Neural crest cell (in vitro differentiated cells): ENCODE results near the gene LARP4B. TPM values are rescaled to one million over a fixed set of nuclear protein-coding genes. Genes with fewer than 3 reads are reported as not detected.

Experiments
- DNase-seq: peaks from one replicate; pipeline ENCODE4 v3.0.0; 2021; ENCODE audit warnings: low read depth, mixed read lengths, low spot score
- H3K27ac Mint-ChIP-seq: one replicate; pipeline ENCODE4 v1.8.0; 2021; ENCODE audit warnings: mild to moderate bottlenecking, mixed read lengths; ENCODE audit not compliant: unreplicated experiment
- H3K27me3 Mint-ChIP-seq: 2 replicates; pipeline ENCODE4 v1.8.0; 2021; ENCODE audit warnings: low read depth, mild to moderate bottlenecking, mixed read lengths
- H3K36me3 Mint-ChIP-seq: 2 replicates; pipeline ENCODE4 v1.8.0; 2021; ENCODE audit warnings: low read depth, mild to moderate bottlenecking, mixed read lengths
- H3K4me1 Mint-ChIP-seq: 2 replicates; pipeline ENCODE4 v1.8.0; 2021; ENCODE audit warnings: mixed read lengths
- H3K4me3 Mint-ChIP-seq: one replicate; pipeline ENCODE4 v1.8.0; 2021; ENCODE audit warnings: mild to moderate bottlenecking, mixed read lengths
- H3K9me3 Mint-ChIP-seq: 2 replicates; pipeline ENCODE4 v1.8.0; 2021; ENCODE audit warnings: mixed read lengths
- total RNA-seq: library from RNA; stranded (reverse); gene quantifications from 2 replicates; pipeline ENCODE4 v1.2.1, GENCODE V29; 2021
- TF ChIP-seq, protein P1 (sequence below): fragments of 200-600 bp; sonication (generic); conservative IDR thresholded peaks from 2 replicates; pipeline ENCODE4 v1.5.0; 2021; ENCODE audit warnings: antibody characterized with exemption, mild to moderate bottlenecking

The LARP4B gene
- total RNA-seq, 1 donor from 2014 or later: 75.4 TPM

DNA sequence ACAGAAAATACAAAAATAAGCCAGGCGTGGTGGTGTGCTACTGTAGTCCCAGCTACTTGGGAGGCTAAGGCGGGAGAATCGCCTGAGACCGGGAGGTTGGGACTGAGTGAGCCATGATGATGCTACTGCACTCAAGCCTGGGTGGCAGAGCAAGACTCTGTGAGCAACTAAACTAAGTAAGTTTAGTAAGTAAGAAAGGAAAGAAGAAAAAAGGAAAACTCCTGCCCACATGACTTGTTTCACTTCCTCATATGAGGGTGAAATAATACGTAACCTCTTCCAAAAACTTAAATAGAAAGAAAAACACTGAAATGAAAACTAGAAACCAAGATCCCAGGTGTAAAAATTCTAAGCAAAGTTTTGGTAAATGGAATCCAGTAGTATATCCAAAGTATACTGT lies 79.6 kb downstream of the LARP4B start:
- no peak overlapping the region for H3K4me3 Mint-ChIP-seq
- no peaks in the 10 kb centered on the region for H3K27me3 Mint-ChIP-seq
- DNase-seq: no peak
- H3K4me1 Mint-ChIP-seq: peaks cover 5% of the 10 kb centered on the region
- peaks cover 19% of the 10 kb centered on the region for H3K9me3 Mint-ChIP-seq
- peaks cover 50% of the 10 kb centered on the region for H3K36me3 Mint-ChIP-seq
- no peak overlapping the region for H3K27ac Mint-ChIP-seq
- TF ChIP-seq, protein P1, sequence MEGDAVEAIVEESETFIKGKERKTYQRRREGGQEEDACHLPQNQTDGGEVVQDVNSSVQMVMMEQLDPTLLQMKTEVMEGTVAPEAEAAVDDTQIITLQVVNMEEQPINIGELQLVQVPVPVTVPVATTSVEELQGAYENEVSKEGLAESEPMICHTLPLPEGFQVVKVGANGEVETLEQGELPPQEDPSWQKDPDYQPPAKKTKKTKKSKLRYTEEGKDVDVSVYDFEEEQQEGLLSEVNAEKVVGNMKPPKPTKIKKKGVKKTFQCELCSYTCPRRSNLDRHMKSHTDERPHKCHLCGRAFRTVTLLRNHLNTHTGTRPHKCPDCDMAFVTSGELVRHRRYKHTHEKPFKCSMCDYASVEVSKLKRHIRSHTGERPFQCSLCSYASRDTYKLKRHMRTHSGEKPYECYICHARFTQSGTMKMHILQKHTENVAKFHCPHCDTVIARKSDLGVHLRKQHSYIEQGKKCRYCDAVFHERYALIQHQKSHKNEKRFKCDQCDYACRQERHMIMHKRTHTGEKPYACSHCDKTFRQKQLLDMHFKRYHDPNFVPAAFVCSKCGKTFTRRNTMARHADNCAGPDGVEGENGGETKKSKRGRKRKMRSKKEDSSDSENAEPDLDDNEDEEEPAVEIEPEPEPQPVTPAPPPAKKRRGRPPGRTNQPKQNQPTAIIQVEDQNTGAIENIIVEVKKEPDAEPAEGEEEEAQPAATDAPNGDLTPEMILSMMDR: no peak

DNA sequence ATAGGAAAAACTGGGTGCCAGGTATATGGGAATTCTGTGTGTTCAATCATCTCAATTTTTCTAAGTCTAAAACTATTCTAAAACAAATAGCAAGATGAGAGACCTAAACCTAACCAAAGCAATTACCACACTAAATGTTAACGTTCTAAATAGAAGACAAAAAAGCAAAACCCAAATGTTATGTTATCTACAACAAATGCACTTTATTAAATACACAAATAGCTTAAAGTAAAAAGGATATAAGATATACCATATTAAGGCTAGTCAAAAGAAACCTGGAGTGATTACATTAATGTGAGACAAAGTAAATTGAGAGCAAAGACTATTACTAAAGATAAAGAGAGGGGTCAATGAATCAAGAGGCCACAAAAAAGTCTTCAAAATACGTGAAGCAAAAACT lies 81.4 kb downstream of the LARP4B start:
- H3K36me3 Mint-ChIP-seq: peaks cover 60% of the 10 kb centered on the region
- H3K9me3 Mint-ChIP-seq: peaks cover 19% of the 10 kb centered on the region
- no peak for DNase-seq
- H3K27me3 Mint-ChIP-seq: no peaks in the 10 kb centered on the region
- H3K4me1 Mint-ChIP-seq: peaks cover 22% of the 10 kb centered on the region
- TF ChIP-seq, protein P1: no peak
- no peak overlapping the region for H3K27ac Mint-ChIP-seq
- H3K4me3 Mint-ChIP-seq: no peak overlapping the region

DNA sequence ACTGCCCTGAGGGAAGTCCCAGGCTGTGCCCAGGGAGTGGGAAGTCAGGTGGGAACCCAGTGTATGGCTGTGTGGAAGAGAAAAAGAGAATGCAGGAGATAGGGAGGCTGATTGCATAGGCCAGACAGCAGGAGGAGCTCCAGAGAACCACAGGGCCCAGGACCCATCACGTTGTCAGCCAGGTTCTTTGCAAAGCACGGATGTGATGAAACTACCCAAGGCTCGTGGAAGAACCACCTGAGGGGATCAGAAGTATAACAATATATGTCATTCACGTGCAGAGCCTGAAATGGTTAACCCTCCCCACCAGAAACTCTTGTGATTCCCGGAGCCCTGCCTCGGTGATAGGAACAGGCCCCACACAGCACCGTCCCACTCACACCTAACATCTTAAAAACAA lies 83.6 kb downstream of the LARP4B start:
- DNase-seq: no peak
- Mint-ChIP-seq H3K36me3 (peaks cover 59% of the 10 kb centered on the region), H3K4me3 (no peak overlapping the region), H3K27me3 (no peaks in the 10 kb centered on the region), H3K9me3 (peaks cover 19% of the 10 kb centered on the region), H3K4me1 (peaks cover 29% of the 10 kb centered on the region), H3K27ac (no peak overlapping the region)
- TF ChIP-seq, protein P1: no peak

DNA sequence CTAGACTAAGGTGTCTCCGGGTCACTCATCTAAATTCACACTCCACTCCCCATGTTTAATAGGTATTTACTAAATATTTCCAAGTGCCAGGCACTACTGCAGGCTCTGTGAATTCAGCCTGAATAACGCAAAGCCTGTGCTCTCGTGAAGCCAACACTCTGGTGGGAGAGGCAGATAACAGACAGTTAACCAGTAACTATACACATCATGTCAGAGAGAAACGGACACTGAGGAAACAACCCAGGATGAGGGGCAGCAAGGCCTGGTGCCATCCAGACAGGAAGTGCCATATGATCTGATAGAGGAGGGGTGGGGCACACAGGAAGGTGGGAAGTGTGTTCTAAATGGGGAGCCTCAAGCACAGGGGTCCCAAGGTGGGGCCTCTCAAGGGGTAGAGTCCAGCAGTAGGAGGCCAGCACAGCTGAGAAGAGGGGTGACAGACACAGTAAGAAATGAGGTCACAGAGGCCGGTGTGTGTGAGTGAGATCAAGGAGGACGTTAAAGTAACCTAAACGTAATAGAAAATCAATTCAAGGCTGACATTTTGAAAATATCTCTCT lies 85.3 kb downstream of the LARP4B start:
- no peak for DNase-seq
- Mint-ChIP-seq H3K27ac (peak overlapping the region; percentile 69), H3K4me3 (no peak overlapping the region), H3K9me3 (peaks cover 11% of the 10 kb centered on the region), H3K36me3 (peaks cover 45% of the 10 kb centered on the region), H3K4me1 (peaks cover 29% of the 10 kb centered on the region), H3K27me3 (no peaks in the 10 kb centered on the region)
- TF ChIP-seq, protein P1: no peak

DNA sequence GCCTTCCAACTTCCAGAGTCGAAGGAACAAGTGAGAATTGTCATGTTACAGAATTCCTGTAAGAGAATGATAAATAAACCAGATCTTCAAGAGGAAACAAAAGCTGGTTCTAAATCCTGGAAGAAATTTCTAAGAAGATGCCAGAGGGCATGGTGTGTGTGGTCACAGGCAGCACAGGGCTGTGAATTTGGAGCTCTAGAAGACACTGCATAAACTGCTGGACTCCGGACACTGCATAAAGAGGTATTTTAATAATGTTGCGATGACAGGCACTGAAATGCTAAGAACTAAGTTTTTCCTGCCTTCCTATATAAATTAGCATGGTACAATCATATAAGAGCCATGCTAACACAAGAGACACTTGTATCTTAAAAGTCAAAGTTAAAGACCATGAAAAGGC lies 86.0 kb downstream of the LARP4B start:
- DNase-seq: no peak
- TF ChIP-seq, protein P1: no peak
- Mint-ChIP-seq H3K36me3 (peaks cover 43% of the 10 kb centered on the region), H3K9me3 (peaks cover 9% of the 10 kb centered on the region), H3K4me1 (peaks cover 29% of the 10 kb centered on the region), H3K4me3 (no peak overlapping the region), H3K27ac (peak overlapping the region; percentile 88), H3K27me3 (no peaks in the 10 kb centered on the region)

DNA sequence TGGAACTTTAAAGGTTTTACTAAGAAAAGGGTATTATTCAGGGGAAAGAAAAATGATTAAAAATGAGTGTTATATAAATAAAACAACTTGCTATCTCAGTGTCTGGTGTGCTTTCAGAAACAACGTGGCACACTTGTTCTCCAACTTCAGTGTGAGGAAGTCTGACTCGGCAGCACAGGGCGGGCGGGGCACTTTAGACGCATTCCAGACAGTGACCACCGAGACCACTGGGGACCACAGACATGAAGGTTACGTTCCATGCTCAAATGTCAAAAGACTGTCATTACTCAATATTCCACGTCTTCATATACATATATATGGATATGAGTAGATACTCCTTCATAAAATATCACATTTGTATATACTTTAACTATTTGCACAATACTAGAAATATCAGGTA lies 87.0 kb downstream of the LARP4B start:
- Mint-ChIP-seq H3K27ac (no peak overlapping the region), H3K4me1 (peaks cover 29% of the 10 kb centered on the region), H3K36me3 (peaks cover 40% of the 10 kb centered on the region), H3K9me3 (peaks cover 2% of the 10 kb centered on the region), H3K4me3 (peak overlapping the region; percentile 17), H3K27me3 (no peaks in the 10 kb centered on the region)
- TF ChIP-seq, protein P1: no peak
- no peak for DNase-seq
